ENCODE data around the gene KCNH5. TPM values are rescaled to one million over a fixed set of nuclear protein-coding genes. Genes with fewer than 3 reads are reported as not detected.

Gene KCNH5
- total RNA-seq, 2 experiments from 2014 or later: not detected

DNA sequence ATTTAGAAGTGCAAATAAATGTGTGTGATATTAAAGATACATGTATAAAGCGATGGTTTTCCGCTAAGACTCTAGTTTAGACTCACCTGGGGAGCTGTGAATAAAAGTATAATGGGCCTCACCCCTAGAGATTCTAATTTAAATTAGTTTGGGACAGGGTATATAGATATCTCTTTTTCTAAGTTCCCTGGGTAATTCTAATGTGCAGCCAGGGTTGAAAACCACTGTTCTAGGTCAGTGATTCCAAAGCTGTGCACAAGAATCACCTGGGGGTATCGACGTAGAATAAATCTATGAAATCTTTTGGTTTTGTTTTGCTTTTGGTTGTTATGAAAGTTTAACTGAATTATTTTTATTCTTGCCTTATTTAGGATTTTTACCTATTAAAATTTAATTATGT lies 302.1 kb downstream of the KCNH5 start:
- ChIA-PET POLR2A (no interaction called here), CTCF (no interaction called here)
- H3K4me1 Mint-ChIP-seq (ENCODE audit: low read depth): no peaks in the 10 kb centered on the region
- no peak overlapping the region for H3K4me3 Mint-ChIP-seq
- DNase-seq: no peak
- H3K4me1 ChIP-seq (ENCODE audit: insufficient read depth, low read length): no peaks in the 10 kb centered on the region
- no peaks in the 10 kb centered on the region for H3K27me3 Mint-ChIP-seq
- no peak overlapping the region for H3K4me3 ChIP-seq (ENCODE audit: low read length)
- peaks cover 3% of the 10 kb centered on the region for H3K9me3 Mint-ChIP-seq
- H3K36me3 ChIP-seq (ENCODE audit: insufficient read depth, low read length): no peaks in the 10 kb centered on the region
- peaks cover 0 to 3% of the 10 kb centered on the region in 2 experiments for H3K9me3 ChIP-seq (ENCODE audit: control insufficient read depth in 1 of 2, insufficient read depth in 1 of 2, low read length in 2 of 2)
- no peak for ATAC-seq (ENCODE audit: poor library complexity)
- H3K27ac ChIP-seq (ENCODE audit: low read depth in 1 of 2, low read length in 2 of 2): no peak overlapping the region
- H3K27me3 ChIP-seq (ENCODE audit: control insufficient read depth in 1 of 2, insufficient read depth in 2 of 2, low read length in 2 of 2): no peaks in the 10 kb centered on the region
- H3K27ac Mint-ChIP-seq: no peak overlapping the region
- TF ChIP-seq, protein P1, sequence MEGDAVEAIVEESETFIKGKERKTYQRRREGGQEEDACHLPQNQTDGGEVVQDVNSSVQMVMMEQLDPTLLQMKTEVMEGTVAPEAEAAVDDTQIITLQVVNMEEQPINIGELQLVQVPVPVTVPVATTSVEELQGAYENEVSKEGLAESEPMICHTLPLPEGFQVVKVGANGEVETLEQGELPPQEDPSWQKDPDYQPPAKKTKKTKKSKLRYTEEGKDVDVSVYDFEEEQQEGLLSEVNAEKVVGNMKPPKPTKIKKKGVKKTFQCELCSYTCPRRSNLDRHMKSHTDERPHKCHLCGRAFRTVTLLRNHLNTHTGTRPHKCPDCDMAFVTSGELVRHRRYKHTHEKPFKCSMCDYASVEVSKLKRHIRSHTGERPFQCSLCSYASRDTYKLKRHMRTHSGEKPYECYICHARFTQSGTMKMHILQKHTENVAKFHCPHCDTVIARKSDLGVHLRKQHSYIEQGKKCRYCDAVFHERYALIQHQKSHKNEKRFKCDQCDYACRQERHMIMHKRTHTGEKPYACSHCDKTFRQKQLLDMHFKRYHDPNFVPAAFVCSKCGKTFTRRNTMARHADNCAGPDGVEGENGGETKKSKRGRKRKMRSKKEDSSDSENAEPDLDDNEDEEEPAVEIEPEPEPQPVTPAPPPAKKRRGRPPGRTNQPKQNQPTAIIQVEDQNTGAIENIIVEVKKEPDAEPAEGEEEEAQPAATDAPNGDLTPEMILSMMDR (IDR thresholded peaks at IDR 0.05): no peak
- intact Hi-C loops (cut with DNase I, micrococcal nuclease): no loop called here
- no peaks in the 10 kb centered on the region for H3K36me3 Mint-ChIP-seq (ENCODE audit: low read depth)

DNA sequence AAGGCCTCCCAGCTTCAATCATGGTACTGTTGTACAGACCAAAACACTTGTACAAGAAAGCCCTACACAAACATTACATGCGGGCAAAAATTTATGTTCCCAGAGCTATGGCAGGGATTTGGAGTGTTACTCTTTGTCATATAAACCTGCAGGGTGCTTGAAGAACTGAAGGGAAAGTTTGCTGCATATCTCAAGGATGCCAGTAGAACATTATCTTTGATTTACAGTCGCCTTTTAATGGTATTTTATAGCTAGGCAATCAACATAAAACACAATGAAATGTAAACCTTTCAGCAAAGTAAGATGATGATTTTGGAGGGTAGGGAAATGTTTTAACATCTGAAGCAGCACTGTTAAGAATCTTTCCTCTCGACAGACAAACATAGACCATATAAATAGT lies 305.6 kb downstream of the KCNH5 start:
- no peaks in the 10 kb centered on the region for H3K36me3 ChIP-seq (ENCODE audit: insufficient read depth, low read length)
- ChIA-PET POLR2A (no interaction called here), CTCF (no interaction called here)
- H3K4me3 Mint-ChIP-seq: no peak overlapping the region
- no peak for DNase-seq
- intact Hi-C loops (cut with DNase I, micrococcal nuclease): no loop called here
- H3K4me1 Mint-ChIP-seq (ENCODE audit: low read depth): no peaks in the 10 kb centered on the region
- no peaks in the 10 kb centered on the region for H3K27me3 Mint-ChIP-seq
- H3K4me3 ChIP-seq (ENCODE audit: low read length): no peak overlapping the region
- no peaks in the 10 kb centered on the region for H3K36me3 Mint-ChIP-seq (ENCODE audit: low read depth)
- no peak for ATAC-seq (ENCODE audit: poor library complexity)
- H3K4me1 ChIP-seq (ENCODE audit: insufficient read depth, low read length): no peaks in the 10 kb centered on the region
- H3K27ac Mint-ChIP-seq: no peak overlapping the region
- H3K9me3 Mint-ChIP-seq: peaks cover 2% of the 10 kb centered on the region
- H3K27me3 ChIP-seq (ENCODE audit: control insufficient read depth in 1 of 2, insufficient read depth in 2 of 2, low read length in 2 of 2): no peaks in the 10 kb centered on the region
- TF ChIP-seq, protein P1 (IDR thresholded peaks at IDR 0.05): no peak
- no peaks in the 10 kb centered on the region for H3K9me3 ChIP-seq (ENCODE audit: control insufficient read depth in 1 of 2, insufficient read depth in 1 of 2, low read length in 2 of 2)
- no peak overlapping the region for H3K27ac ChIP-seq (ENCODE audit: low read depth in 1 of 2, low read length in 2 of 2)

- H3K27ac Mint-ChIP-seq: no peak overlapping the region
- no peaks in the 10 kb centered on the region for H3K4me1 Mint-ChIP-seq (ENCODE audit: low read depth)
- POLR2A ChIA-PET: no interaction called here
- H3K27me3 Mint-ChIP-seq: no peaks in the 10 kb centered on the region
- no peak overlapping the region for H3K4me3 Mint-ChIP-seq
- Histone ChIP-seq H3K9me3 (ENCODE audit: control insufficient read depth in 1 of 2, insufficient read depth in 1 of 2, low read length in 2 of 2) (no peaks in the 10 kb centered on the region), H3K4me1 (ENCODE audit: insufficient read depth, low read length) (no peaks in the 10 kb centered on the region), H3K27me3 (ENCODE audit: control insufficient read depth in 1 of 2, insufficient read depth in 2 of 2, low read length in 2 of 2) (no peaks in the 10 kb centered on the region), H3K36me3 (ENCODE audit: insufficient read depth, low read length) (no peaks in the 10 kb centered on the region), H3K4me3 (ENCODE audit: low read length) (no peak overlapping the region), H3K27ac (ENCODE audit: low read depth in 1 of 2, low read length in 2 of 2) (no peak overlapping the region)
- ATAC-seq (ENCODE audit: poor library complexity) (no peak), DNase-seq (no peak)
- peaks cover 2% of the 10 kb centered on the region for H3K9me3 Mint-ChIP-seq
- H3K36me3 Mint-ChIP-seq (ENCODE audit: low read depth): no peaks in the 10 kb centered on the region
- CTCF ChIA-PET: no interaction called here
- intact Hi-C loops (cut with DNase I, micrococcal nuclease): no loop called here
- TF ChIP-seq, protein P1 (IDR thresholded peaks at IDR 0.05): no peak
These were observed 308.9 kb downstream of the KCNH5 start for GRCh38 chr14:62736048-62737043.
